Suprapubic skin (tissue), 3 donors: ENCODE data around the gene PREPL.

Source experiments
- POLR2A ChIP-seq, 2 donors: fragments of 450-650 bp; IDR thresholded peaks; one replicate each; pipeline ENCODE4 v1.6.1; 2017; ENCODE audit warnings: antibody characterized with exemption in 2 of 2, mild to moderate bottlenecking in 2 of 2, moderate library complexity in 2 of 2
- TF ChIP-seq, protein P1 (sequence below), 2 donors: fragments of 200-600 bp in 1 of 2; fragments of 450-650 bp in 1 of 2; sonication (generic) in 1 of 2; IDR thresholded peaks; one replicate each; pipeline ENCODE4 v1.5.1; 2016 to 2019; ENCODE audit warnings: antibody characterized with exemption in 2 of 2, mild to moderate bottlenecking in 1 of 2, moderate library complexity in 1 of 2

DNA sequence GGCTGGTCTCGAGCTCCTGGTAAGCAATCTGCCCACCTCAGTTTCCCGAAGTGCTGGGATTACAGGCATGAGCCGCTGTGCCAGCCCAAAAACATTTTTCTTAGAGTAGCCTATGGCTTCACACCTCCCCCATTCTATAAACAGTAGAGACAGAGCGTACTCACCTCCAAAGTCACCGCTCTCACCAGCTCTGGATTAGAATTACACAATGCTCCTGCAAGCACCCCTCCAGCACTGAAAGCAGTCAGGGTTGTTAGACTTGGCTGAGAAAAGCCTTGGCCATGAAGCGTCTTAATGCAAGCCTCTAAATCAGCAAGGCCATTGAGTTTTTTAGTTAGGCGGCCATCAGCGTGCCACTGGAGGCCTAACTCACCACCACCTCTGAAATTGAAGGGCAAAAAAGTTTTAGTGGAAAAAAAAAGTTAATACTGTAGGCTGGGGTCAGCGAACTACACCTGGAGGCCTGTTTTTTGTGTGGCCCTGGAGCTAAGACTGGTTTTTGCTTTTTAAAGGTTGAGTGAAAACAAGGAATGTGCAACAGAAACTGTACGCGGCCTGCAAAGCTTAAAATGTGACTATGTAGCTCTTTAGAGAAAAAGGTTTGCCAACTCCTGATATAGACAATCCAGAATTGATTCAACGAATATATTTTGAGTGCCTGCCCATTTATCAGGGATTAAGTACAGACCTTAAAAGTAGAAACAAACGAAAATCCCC is 34.6 kb downstream of the PREPL start:
- TF ChIP-seq, protein P1, sequence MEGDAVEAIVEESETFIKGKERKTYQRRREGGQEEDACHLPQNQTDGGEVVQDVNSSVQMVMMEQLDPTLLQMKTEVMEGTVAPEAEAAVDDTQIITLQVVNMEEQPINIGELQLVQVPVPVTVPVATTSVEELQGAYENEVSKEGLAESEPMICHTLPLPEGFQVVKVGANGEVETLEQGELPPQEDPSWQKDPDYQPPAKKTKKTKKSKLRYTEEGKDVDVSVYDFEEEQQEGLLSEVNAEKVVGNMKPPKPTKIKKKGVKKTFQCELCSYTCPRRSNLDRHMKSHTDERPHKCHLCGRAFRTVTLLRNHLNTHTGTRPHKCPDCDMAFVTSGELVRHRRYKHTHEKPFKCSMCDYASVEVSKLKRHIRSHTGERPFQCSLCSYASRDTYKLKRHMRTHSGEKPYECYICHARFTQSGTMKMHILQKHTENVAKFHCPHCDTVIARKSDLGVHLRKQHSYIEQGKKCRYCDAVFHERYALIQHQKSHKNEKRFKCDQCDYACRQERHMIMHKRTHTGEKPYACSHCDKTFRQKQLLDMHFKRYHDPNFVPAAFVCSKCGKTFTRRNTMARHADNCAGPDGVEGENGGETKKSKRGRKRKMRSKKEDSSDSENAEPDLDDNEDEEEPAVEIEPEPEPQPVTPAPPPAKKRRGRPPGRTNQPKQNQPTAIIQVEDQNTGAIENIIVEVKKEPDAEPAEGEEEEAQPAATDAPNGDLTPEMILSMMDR (IDR thresholded peaks at IDR 0.05), result no peak
- no peak for TF ChIP-seq POLR2A (IDR thresholded peaks at IDR 0.05)
